ENCODE measurements around the gene GATB. TPM values are rescaled to one million over a fixed set of nuclear protein-coding genes. Genes with fewer than 3 reads are reported as not detected.

The GATB gene
- total RNA-seq, 6 experiments from 2014 or later = 23.1 to 28.2 (median 24.4) TPM

DNA sequence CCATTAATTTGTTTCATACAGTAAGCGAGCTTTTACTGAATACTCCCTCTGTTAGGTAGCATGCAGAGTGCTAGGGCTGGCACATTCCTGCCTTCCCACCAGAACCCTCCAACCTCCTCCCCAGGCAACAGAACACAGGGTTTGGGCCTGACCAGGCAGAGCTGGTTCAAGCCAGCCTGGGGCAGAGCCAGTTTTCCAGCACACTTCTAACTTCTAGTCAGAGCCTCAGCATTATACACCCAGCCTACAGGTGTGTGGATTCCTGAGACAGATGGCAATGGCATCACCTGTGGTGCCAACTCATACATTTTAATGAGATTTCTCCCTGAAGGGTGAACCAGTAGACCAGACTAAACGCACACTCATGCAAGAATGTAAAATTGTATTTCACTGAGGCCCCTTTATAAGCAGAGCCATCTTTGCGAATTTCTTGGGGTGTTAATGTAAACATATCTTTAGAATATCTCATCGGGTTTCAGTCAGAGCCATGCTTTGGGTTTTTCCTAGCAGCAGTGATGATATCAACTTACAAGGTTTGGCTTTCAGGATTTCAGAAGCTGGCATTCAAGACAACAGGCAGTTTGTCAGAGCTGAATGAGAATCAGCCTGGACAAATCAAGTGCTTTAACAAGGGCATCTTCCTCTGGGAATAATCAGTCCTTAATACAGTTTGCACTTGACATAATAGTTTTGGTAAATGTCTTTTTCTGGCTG, 92.0 kb downstream of the GATB start:
- Mint-ChIP-seq H3K4me1 (ENCODE audit: low read depth) (peaks cover 27% of the 10 kb centered on the region), H3K9me3 (no peaks in the 10 kb centered on the region), H3K36me3 (ENCODE audit: low read depth) (no peaks in the 10 kb centered on the region), H3K27ac (no peak overlapping the region), H3K4me3 (no peak overlapping the region), H3K27me3 (ENCODE audit: insufficient read depth) (peaks cover 1% of the 10 kb centered on the region; the same call in 1 of the 2 replicates)
- DNase-seq = peak; percentile 18
- TF ChIP-seq, protein P1, sequence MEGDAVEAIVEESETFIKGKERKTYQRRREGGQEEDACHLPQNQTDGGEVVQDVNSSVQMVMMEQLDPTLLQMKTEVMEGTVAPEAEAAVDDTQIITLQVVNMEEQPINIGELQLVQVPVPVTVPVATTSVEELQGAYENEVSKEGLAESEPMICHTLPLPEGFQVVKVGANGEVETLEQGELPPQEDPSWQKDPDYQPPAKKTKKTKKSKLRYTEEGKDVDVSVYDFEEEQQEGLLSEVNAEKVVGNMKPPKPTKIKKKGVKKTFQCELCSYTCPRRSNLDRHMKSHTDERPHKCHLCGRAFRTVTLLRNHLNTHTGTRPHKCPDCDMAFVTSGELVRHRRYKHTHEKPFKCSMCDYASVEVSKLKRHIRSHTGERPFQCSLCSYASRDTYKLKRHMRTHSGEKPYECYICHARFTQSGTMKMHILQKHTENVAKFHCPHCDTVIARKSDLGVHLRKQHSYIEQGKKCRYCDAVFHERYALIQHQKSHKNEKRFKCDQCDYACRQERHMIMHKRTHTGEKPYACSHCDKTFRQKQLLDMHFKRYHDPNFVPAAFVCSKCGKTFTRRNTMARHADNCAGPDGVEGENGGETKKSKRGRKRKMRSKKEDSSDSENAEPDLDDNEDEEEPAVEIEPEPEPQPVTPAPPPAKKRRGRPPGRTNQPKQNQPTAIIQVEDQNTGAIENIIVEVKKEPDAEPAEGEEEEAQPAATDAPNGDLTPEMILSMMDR (IDR thresholded peaks at IDR 0.05) = no peak

DNA sequence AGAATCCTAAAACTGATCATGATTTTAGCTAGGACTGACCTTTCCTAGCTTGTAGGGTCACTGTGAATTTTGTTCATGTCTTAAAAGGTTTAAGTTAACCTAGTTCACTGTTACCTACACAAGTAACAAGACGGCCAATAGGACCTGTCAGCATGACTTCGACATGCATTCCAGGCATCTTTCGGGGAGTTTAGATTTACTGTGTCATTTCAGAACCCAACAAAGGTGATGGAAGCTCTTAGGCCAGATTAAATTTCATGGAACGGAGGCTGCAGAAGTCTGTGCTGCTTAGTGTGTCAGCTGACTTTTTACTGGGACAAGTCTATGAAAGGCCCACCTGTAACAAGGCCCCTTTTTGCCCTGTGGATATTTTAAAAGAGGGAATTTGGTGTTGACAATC, 93.1 kb downstream of the GATB start:
- no peak for DNase-seq
- no peak overlapping the region for H3K27ac Mint-ChIP-seq
- no peak overlapping the region for H3K4me3 Mint-ChIP-seq

DNA sequence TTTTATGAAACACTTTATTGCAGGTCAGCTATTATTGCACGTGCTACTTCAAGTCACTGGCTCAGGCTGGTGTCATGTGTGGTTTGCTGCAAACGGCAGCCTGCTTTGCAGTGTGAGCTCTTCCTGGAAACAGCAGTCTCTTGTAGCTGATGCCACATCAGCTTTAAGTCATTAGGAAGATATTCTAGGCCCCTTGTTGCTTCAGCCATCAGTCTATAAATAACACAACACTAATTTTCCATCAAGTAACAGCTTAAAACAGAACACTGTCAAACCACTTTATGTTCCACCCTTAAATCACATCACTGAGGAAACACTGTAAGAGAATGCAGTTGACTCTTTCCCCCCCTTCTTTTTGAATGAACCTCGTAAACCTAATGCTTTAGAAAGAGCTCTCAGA, 93.8 kb downstream of the GATB start:
- H3K4me3 Mint-ChIP-seq = no peak overlapping the region
- no peaks in the 10 kb centered on the region for H3K9me3 Mint-ChIP-seq
- peak; percentile 10 for DNase-seq
- H3K27ac Mint-ChIP-seq = no peak overlapping the region; the same call in 1 of the 2 replicates
- H3K27me3 Mint-ChIP-seq (ENCODE audit: insufficient read depth) = 0 out of 2 replicates have a peak, but pooled peaks cover 1% of the 10 kb centered on the region
- H3K36me3 Mint-ChIP-seq (ENCODE audit: low read depth) = no peaks in the 10 kb centered on the region
- H3K4me1 Mint-ChIP-seq (ENCODE audit: low read depth) = peaks cover 27% of the 10 kb centered on the region
- TF ChIP-seq, protein P1 (IDR thresholded peaks at IDR 0.05) = no peak

More for the DNA sequence above, 93.1 kb downstream of the GATB start:
- no peaks in the 10 kb centered on the region for H3K9me3 Mint-ChIP-seq
- no peaks in the 10 kb centered on the region for H3K36me3 Mint-ChIP-seq (ENCODE audit: low read depth)
- TF ChIP-seq, protein P1 (IDR thresholded peaks at IDR 0.05) = no peak
- 0 out of 2 replicates have a peak, but pooled peaks cover 1% of the 10 kb centered on the region for H3K27me3 Mint-ChIP-seq (ENCODE audit: insufficient read depth)
- peaks cover 27% of the 10 kb centered on the region for H3K4me1 Mint-ChIP-seq (ENCODE audit: low read depth)

DNA sequence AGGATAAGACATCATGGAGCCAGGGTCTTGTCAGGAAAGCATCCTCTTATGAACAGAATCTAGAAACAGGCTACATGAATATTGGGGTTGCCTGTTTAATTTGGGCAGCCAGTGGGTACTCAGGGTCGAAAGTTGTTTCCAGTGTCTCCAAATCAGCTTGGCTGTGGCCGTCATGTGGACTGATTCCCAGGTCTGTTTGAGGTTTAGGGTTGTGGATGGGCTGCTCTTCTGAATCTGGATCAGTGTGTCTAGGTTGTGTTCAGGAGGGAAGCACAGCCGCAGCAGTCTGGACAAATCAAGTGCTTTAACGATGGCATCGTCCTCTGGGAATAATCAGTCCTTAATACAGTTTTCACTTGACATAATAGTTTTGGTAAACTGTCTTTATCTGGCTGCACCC, 94.3 kb downstream of the GATB start:
- Mint-ChIP-seq H3K4me3 (no peak overlapping the region), H3K27ac (no peak overlapping the region), H3K4me1 (ENCODE audit: low read depth) (peaks cover 27% of the 10 kb centered on the region), H3K9me3 (no peaks in the 10 kb centered on the region), H3K36me3 (ENCODE audit: low read depth) (no peaks in the 10 kb centered on the region), H3K27me3 (ENCODE audit: insufficient read depth) (0 out of 2 replicates have a peak, but pooled peaks cover 1% of the 10 kb centered on the region)
- DNase-seq = no peak
- TF ChIP-seq, protein P1 (IDR thresholded peaks at IDR 0.05) = no peak

DNA sequence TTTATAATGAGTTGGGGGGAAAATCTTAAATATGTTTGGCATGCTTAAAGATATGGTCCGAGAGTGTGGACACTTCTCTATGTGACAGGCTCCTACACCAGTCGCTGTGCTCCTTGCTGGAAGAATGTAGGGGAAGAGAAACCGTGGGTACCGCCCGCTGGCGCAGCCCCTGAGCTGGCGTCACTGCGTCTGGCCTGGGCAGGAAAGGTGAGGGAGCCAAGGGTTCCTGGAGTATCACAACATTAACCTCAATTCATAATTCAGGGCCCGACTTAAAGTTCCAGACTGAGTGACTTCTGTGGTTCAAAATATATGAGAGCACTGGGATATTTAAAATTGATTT, 95.1 kb downstream of the GATB start:
- no peaks in the 10 kb centered on the region for H3K9me3 Mint-ChIP-seq
- peaks cover 27% of the 10 kb centered on the region for H3K4me1 Mint-ChIP-seq (ENCODE audit: low read depth)
- H3K27ac Mint-ChIP-seq = no peak overlapping the region
- DNase-seq = no peak
- TF ChIP-seq, protein P1 (IDR thresholded peaks at IDR 0.05) = no peak
- H3K36me3 Mint-ChIP-seq (ENCODE audit: low read depth) = no peaks in the 10 kb centered on the region
- no peak overlapping the region for H3K4me3 Mint-ChIP-seq
- 0 out of 2 replicates have a peak, but pooled peaks cover 1% of the 10 kb centered on the region for H3K27me3 Mint-ChIP-seq (ENCODE audit: insufficient read depth)
